HG03135 (cell line): ENCODE measurements around the gene KBTBD4.

Experiments used
- ATAC-seq: cut with Tn5 transposase; IDR thresholded peaks from one replicate; pipeline ENCODE4 v1.9.1; 2021; ENCODE audit warnings: mild to moderate bottlenecking, moderate library complexity; ENCODE audit not compliant: unreplicated experiment

The KBTBD4 gene

GRCh38 chr11:47578524-47579494 lies at the start of gene KBTBD4, which contains the start of gene NDUFS3:
TSS of gene KBTBD4 (minus strand) at chr11:47578970. CDS start at chr11:47578951, 19 bp downstream.
TSS of gene NDUFS3 (plus strand) at chr11:47579074. CDS start at chr11:47579092, 18 bp downstream.
- ATAC-seq, result peak; percentile 88

GRCh38 chr11:47628026-47628425 lies 49.3 kb upstream of the KBTBD4 start:
- ATAC-seq, result no peak

- no peak for ATAC-seq
Observed at GRCh38 chr11:47626234-47626633, 47.5 kb upstream of the KBTBD4 start.

GRCh38 chr11:47620836-47621378 lies 42.1 kb upstream of the KBTBD4 start:
- ATAC-seq, result no peak

- no peak for ATAC-seq
Observed at GRCh38 chr11:47617417-47617809, 38.6 kb upstream of the KBTBD4 start.

GRCh38 chr11:47616726-47617416 lies 38.1 kb upstream of the KBTBD4 start:
- no peak for ATAC-seq

- no peak for ATAC-seq
Observed at GRCh38 chr11:47615249-47615648, 36.5 kb upstream of the KBTBD4 start.

- ATAC-seq, result no peak
Observed at GRCh38 chr11:47611348-47611794, 32.6 kb upstream of the KBTBD4 start.

- ATAC-seq, result no peak
Observed at GRCh38 chr11:47609675-47610074, 30.9 kb upstream of the KBTBD4 start.

GRCh38 chr11:47607380-47607779 lies 28.6 kb upstream of the KBTBD4 start:
- no peak for ATAC-seq

GRCh38 chr11:47606731-47607130 lies 28.0 kb upstream of the KBTBD4 start:
- no peak for ATAC-seq

- no peak for ATAC-seq
Observed at GRCh38 chr11:47605921-47606320, 27.2 kb upstream of the KBTBD4 start.

GRCh38 chr11:47603295-47603694 lies 24.5 kb upstream of the KBTBD4 start:
- no peak for ATAC-seq

- ATAC-seq, result no peak
Observed at GRCh38 chr11:47599902-47600301, 21.1 kb upstream of the KBTBD4 start.

GRCh38 chr11:47595967-47596366 lies 17.2 kb upstream of the KBTBD4 start:
- ATAC-seq, result no peak

GRCh38 chr11:47595029-47595428 lies 16.3 kb upstream of the KBTBD4 start:
- no peak for ATAC-seq

GRCh38 chr11:47593934-47594855 lies 15.4 kb upstream of the KBTBD4 start, which contains the start of gene C1QTNF4:
TSS of gene C1QTNF4 (minus strand) at chr11:47594411. CDS start at chr11:47590810, 3,601 bp downstream.
- ATAC-seq, result no peak

- ATAC-seq, result no peak
Observed at GRCh38 chr11:47593492-47593933, 14.7 kb upstream of the KBTBD4 start.

GRCh38 chr11:47592970-47593369 lies 14.2 kb upstream of the KBTBD4 start:
- ATAC-seq, result no peak

- no peak for ATAC-seq
Observed at GRCh38 chr11:47592251-47592650, 13.5 kb upstream of the KBTBD4 start.
